Neural cell (in vitro differentiated cells): ENCODE results near the gene HEYL. TPM values are rescaled to one million over a fixed set of nuclear protein-coding genes. Genes with fewer than 3 reads are reported as not detected.

Experiments
- H2AFZ ChIP-seq: fragments of 200-600, 300-800 bp; sonication (generic), shearing (Covaris generic); 2 replicates; pipeline ENCODE4 v1.6.0; 2014; ENCODE audit warnings: low read depth, mild to moderate bottlenecking, antibody characterized with exemption, low read length, moderate library complexity
- H3F3A ChIP-seq: fragments of 200-600 bp; shearing (Covaris generic); 2 replicates; pipeline ENCODE4 v1.6.1; 2016; ENCODE audit warnings: mild to moderate bottlenecking, moderate library complexity, mixed read lengths, antibody characterized with exemption, low read length; ENCODE audit not compliant: insufficient read depth, poor library complexity, severe bottlenecking
- H3K27ac ChIP-seq: fragments of 200-600, 300-800 bp; sonication (generic), shearing (Covaris generic); 2 replicates; pipeline ENCODE4 v1.5.1; 2014; ENCODE audit warnings: mild to moderate bottlenecking, low read length, moderate library complexity
- H3K27me3 ChIP-seq: fragments of 300-800, 200-600 bp; sonication (generic), shearing (Covaris generic); 2 replicates; pipeline ENCODE4 v1.6.0; 2014; ENCODE audit warnings: mild to moderate bottlenecking, low read depth, low read length, moderate library complexity; ENCODE audit not compliant: insufficient read depth
- H3K36me3 ChIP-seq: fragments of 300-800, 200-600 bp; sonication (generic), shearing (Covaris generic); 2 replicates; pipeline ENCODE4 v1.5.1; 2014; ENCODE audit warnings: mild to moderate bottlenecking, antibody characterized with exemption, low read length, moderate library complexity; ENCODE audit not compliant: insufficient read depth
- H3K4me2 ChIP-seq: fragments of 300-800, 200-600 bp; sonication (generic), shearing (Covaris generic); 2 replicates; pipeline ENCODE4 v1.6.0; 2014; ENCODE audit warnings: mild to moderate bottlenecking, low read length
- H3K4me3 ChIP-seq: fragments of 300-800, 200-600 bp; sonication (generic), shearing (Covaris generic); 2 replicates; pipeline ENCODE4 v1.5.1; 2014; ENCODE audit warnings: mild to moderate bottlenecking, low read length, moderate library complexity
- H3K79me2 ChIP-seq: fragments of 200-600 bp; shearing (Covaris generic); replicated peaks from 2 replicates; pipeline ENCODE4 v1.6.0; 2014; ENCODE audit warnings: mild to moderate bottlenecking, low read length, moderate library complexity; ENCODE audit not compliant: insufficient read depth
- H3K9ac ChIP-seq: fragments of 300-800, 200-600 bp; sonication (generic), shearing (Covaris generic); 2 replicates; pipeline ENCODE4 v1.6.1; 2016; ENCODE audit warnings: mild to moderate bottlenecking, low read length, mixed read lengths
- H3K9me2 ChIP-seq: fragments of 200-600 bp; shearing (Covaris generic); 2 replicates; pipeline ENCODE4 v1.6.1; 2016; ENCODE audit warnings: mild to moderate bottlenecking, low read length, mixed read lengths; ENCODE audit not compliant: insufficient read depth
- H3K9me3 ChIP-seq: fragments of 200-600, 300-800 bp; sonication (generic), shearing (Covaris generic); 2 replicates; pipeline ENCODE4 v1.6.1; 2016; ENCODE audit warnings: mild to moderate bottlenecking, mixed run types, low read length, moderate library complexity, mixed read lengths
- H4K20me1 ChIP-seq: fragments of 200-600 bp; shearing (Covaris generic); 2 replicates; pipeline ENCODE4 v1.6.1; 2016; ENCODE audit warnings: mild to moderate bottlenecking, mixed run types; ENCODE audit not compliant: insufficient read depth
- EP300 ChIP-seq: fragments of 450-650 bp; conservative IDR thresholded peaks from 2 replicates; pipeline ENCODE4 v1.6.1; 2014; ENCODE audit warnings: antibody characterized with exemption, mild to moderate bottlenecking, moderate library complexity; ENCODE audit not compliant: poor library complexity, severe bottlenecking
- EZH2 ChIP-seq: fragments of 200-600, 300-800 bp; shearing (Covaris generic), sonication (generic); IDR thresholded peaks from 2 replicates; pipeline ENCODE4 v1.6.1; 2014; ENCODE audit warnings: antibody characterized with exemption, low read length, borderline replicate concordance, mild to moderate bottlenecking; ENCODE audit not compliant: insufficient read depth, poor library complexity, severe bottlenecking
- MXI1 ChIP-seq: fragments of 450-650 bp; conservative IDR thresholded peaks from 2 replicates; pipeline ENCODE4 v1.6.1; 2014; ENCODE audit warnings: antibody characterized with exemption, mild to moderate bottlenecking; ENCODE audit not compliant: poor library complexity, severe bottlenecking
- POLR2AphosphoS5 ChIP-seq: IDR thresholded peaks from 2 replicates; pipeline ENCODE4 v1.6.1; 2012
- RAD21 ChIP-seq: fragments of 450-650 bp; conservative IDR thresholded peaks from 2 replicates; pipeline ENCODE4 v1.6.1; 2014; ENCODE audit warnings: antibody characterized with exemption, mild to moderate bottlenecking, moderate library complexity
- SMC3 ChIP-seq: fragments of 450-650 bp; conservative IDR thresholded peaks from 2 replicates; pipeline ENCODE4 v1.6.1; 2014; ENCODE audit warnings: antibody characterized with exemption, mild to moderate bottlenecking, moderate library complexity; ENCODE audit not compliant: poor library complexity
- TAF1 ChIP-seq: IDR thresholded peaks from 2 replicates; pipeline ENCODE4 v1.6.1; 2012; ENCODE audit warnings: low read depth
- polyA plus RNA-seq: library from polyadenylated mRNA; depleted of rRNA; stranded (reverse); fragments of >200 nt; gene quantifications from 2 replicates; pipeline ENCODE4 v1.2.3, GENCODE V29; 2014
- TF ChIP-seq, protein P1 (sequence below): fragments of 450-650 bp; IDR thresholded peaks from 2 replicates; pipeline ENCODE4 v1.5.1; 2014; ENCODE audit warnings: antibody characterized with exemption, mild to moderate bottlenecking, moderate library complexity; ENCODE audit not compliant: poor library complexity, severe bottlenecking
- TF ChIP-seq, protein P2 (sequence below): IDR thresholded peaks from 2 replicates; pipeline ENCODE4 v1.6.1; 2012; ENCODE audit warnings: borderline replicate concordance

HEYL gene
- polyA plus RNA-seq, 1 donor from 2014 or later: not detected

DNA sequence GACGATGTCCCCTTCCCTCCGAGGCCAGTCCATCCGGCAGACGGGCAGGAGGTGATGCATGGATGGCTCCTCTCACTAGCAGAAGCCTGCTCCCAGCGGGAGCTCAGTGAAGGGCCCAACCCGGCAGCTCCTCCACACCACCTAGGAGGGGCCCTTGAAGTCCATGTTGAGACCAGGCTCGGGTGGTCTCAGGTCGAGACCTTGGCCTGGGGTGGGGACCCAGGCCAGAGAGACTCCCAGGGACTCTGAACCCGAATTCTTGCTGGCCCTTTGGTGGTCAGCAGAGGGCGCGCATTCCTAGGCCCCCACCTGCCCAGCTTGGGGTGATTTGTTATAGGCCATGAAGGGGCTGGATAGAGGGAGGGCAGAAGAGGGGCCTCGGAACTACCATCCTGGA is 33.1 kb upstream of the HEYL start:
- peak overlapping the region; percentile 62 for H3K9ac ChIP-seq
- no peak for TF ChIP-seq EZH2
- TF ChIP-seq POLR2AphosphoS5: no peak
- no peak for TF ChIP-seq RAD21
- no peak for TF ChIP-seq SMC3
- TF ChIP-seq, protein P1, sequence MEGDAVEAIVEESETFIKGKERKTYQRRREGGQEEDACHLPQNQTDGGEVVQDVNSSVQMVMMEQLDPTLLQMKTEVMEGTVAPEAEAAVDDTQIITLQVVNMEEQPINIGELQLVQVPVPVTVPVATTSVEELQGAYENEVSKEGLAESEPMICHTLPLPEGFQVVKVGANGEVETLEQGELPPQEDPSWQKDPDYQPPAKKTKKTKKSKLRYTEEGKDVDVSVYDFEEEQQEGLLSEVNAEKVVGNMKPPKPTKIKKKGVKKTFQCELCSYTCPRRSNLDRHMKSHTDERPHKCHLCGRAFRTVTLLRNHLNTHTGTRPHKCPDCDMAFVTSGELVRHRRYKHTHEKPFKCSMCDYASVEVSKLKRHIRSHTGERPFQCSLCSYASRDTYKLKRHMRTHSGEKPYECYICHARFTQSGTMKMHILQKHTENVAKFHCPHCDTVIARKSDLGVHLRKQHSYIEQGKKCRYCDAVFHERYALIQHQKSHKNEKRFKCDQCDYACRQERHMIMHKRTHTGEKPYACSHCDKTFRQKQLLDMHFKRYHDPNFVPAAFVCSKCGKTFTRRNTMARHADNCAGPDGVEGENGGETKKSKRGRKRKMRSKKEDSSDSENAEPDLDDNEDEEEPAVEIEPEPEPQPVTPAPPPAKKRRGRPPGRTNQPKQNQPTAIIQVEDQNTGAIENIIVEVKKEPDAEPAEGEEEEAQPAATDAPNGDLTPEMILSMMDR: peak; percentile 30
- H3K9me2 ChIP-seq: no peaks in the 10 kb centered on the region
- no peaks in the 10 kb centered on the region for H3K36me3 ChIP-seq
- no peaks in the 10 kb centered on the region for H3K79me2 ChIP-seq
- peak overlapping the region; percentile 73 for H3K4me3 ChIP-seq
- H3K27me3 ChIP-seq: peaks cover 51% of the 10 kb centered on the region
- no peaks in the 10 kb centered on the region for H3F3A ChIP-seq
- H3K4me2 ChIP-seq: no peak overlapping the region
- no peak overlapping the region for H3K27ac ChIP-seq
- H2AFZ ChIP-seq: no peak overlapping the region
- no peaks in the 10 kb centered on the region for H3K9me3 ChIP-seq
- H4K20me1 ChIP-seq: no peaks in the 10 kb centered on the region

DNA sequence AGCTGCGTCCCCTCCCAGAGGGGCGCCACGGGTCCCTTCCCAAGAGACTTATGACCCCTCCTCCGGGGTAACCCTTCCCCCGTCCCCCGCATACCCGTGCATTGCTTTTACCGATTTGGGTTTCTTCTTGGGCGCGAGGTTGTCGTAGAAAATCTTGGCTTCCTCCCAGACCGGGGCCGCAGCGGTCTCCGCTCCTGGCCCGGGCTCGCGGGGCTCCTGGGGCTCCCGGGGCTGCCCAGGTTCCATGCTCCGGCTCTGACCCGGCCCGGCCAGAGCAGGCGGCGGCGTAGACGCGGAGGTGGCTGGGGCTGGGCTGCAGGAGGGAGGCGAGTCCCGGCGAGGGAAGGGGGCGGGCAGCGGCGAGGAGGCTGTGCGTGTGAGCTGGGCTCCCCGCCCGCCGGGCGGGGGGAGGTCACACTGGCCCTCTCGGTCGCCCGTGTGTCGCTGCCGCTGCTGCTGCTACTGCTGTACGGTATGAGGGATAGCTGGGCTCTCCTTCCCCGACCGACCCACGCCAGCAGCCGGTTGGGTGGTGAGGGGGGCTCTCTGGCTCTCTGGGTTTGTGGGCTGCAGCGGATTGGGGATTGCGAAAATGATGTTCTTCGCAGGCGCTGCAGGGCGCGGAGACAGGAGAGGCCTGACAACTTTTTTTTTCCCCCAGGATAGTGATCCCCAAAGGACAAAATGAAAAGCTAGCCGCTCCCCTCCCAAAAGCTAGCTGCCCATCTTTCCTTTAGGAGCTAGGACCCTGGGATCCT is 32.5 kb upstream of the HEYL start, which contains the start of gene NT5C1A:
TSS of gene NT5C1A (minus strand) at position 315 of the 758 bp plus-strand sequence. CDS start at position 246, 69 bp downstream.
- Histone ChIP-seq H2AFZ (no peak within 1 kb of the TSS), H3K4me2 (peak within 1 kb of the TSS; percentile 72), H3K9me2 (no peaks in the 10 kb centered on the region), H3K27me3 (peaks cover 51% of the 10 kb centered on the region), H3F3A (no peaks in the 10 kb centered on the region), H3K9ac (peak within 1 kb of the TSS; percentile 62), H3K27ac (no peak within 1 kb of the TSS), H3K36me3 (no peaks in the 10 kb centered on the region), H3K4me3 (peak within 1 kb of the TSS; percentile 73), H4K20me1 (no peaks in the 10 kb centered on the region), H3K79me2 (no peaks in the 10 kb centered on the region), H3K9me3 (no peaks in the 10 kb centered on the region)
- TF ChIP-seq POLR2AphosphoS5: peak; percentile 7
- TF ChIP-seq TAF1: no peak

DNA sequence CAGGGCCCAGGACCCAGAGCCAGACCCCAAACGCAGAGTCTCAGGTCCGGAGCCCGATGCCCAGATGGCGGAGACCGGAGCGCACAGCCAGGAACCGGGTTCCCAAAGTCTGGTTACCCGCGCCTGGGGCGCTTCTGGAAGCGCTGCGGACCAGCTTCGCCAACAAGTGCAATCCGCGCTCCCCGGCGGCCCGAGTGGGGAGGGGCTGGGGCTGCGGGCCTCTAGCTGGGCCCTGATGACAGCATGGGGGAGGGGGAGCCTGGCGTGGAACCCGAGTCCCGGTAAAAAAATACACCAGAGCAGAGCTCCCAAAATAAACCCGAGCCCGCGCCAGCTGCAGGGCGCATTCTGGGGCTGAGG is 32.0 kb upstream of the HEYL start:
- peaks cover 51% of the 10 kb centered on the region for H3K27me3 ChIP-seq
- H3F3A ChIP-seq: no peaks in the 10 kb centered on the region
- no peaks in the 10 kb centered on the region for H3K9me3 ChIP-seq
- H3K4me2 ChIP-seq: peak overlapping the region; percentile 72
- H3K79me2 ChIP-seq: no peaks in the 10 kb centered on the region
- peak overlapping the region; percentile 73 for H3K4me3 ChIP-seq
- no peak for TF ChIP-seq RAD21
- H3K36me3 ChIP-seq: no peaks in the 10 kb centered on the region
- peak overlapping the region; percentile 62 for H3K9ac ChIP-seq
- H2AFZ ChIP-seq: no peak overlapping the region
- H3K9me2 ChIP-seq: no peaks in the 10 kb centered on the region
- H4K20me1 ChIP-seq: no peaks in the 10 kb centered on the region
- H3K27ac ChIP-seq: no peak overlapping the region

DNA sequence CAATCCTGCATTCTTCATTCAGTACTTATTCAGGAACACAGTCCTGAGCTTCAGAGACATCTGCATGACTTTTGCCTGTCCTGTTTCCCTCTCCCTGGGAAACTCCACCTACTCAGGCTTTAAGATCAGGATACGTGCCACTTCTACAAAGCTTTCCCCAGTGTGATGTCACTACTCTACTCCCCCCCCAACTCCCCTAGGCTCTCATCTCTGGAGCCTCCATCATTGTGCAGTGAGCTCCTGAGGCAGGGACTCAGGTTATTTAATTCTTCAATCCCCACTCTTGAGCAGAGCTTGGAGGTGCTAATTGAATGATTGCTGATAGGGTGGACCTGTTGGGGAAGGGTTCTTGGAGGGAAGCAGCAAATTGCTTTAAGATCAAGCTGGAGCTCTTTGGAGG is 31.2 kb upstream of the HEYL start:
- no peak overlapping the region for H2AFZ ChIP-seq
- no peak overlapping the region for H3K4me2 ChIP-seq
- H3K27me3 ChIP-seq: peaks cover 51% of the 10 kb centered on the region
- no peaks in the 10 kb centered on the region for H3K9me3 ChIP-seq
- H3K4me3 ChIP-seq: peak overlapping the region; percentile 73
- H3K9ac ChIP-seq: no peak overlapping the region
- no peaks in the 10 kb centered on the region for H3F3A ChIP-seq
- H3K36me3 ChIP-seq: no peaks in the 10 kb centered on the region
- no peak for TF ChIP-seq TAF1
- TF ChIP-seq, protein P1: no peak
- no peak for TF ChIP-seq EZH2
- TF ChIP-seq MXI1: no peak
- TF ChIP-seq SMC3: no peak
- TF ChIP-seq EP300: no peak
- TF ChIP-seq POLR2AphosphoS5: no peak
- TF ChIP-seq, protein P2, sequence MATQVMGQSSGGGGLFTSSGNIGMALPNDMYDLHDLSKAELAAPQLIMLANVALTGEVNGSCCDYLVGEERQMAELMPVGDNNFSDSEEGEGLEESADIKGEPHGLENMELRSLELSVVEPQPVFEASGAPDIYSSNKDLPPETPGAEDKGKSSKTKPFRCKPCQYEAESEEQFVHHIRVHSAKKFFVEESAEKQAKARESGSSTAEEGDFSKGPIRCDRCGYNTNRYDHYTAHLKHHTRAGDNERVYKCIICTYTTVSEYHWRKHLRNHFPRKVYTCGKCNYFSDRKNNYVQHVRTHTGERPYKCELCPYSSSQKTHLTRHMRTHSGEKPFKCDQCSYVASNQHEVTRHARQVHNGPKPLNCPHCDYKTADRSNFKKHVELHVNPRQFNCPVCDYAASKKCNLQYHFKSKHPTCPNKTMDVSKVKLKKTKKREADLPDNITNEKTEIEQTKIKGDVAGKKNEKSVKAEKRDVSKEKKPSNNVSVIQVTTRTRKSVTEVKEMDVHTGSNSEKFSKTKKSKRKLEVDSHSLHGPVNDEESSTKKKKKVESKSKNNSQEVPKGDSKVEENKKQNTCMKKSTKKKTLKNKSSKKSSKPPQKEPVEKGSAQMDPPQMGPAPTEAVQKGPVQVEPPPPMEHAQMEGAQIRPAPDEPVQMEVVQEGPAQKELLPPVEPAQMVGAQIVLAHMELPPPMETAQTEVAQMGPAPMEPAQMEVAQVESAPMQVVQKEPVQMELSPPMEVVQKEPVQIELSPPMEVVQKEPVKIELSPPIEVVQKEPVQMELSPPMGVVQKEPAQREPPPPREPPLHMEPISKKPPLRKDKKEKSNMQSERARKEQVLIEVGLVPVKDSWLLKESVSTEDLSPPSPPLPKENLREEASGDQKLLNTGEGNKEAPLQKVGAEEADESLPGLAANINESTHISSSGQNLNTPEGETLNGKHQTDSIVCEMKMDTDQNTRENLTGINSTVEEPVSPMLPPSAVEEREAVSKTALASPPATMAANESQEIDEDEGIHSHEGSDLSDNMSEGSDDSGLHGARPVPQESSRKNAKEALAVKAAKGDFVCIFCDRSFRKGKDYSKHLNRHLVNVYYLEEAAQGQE: no peak
- H3K27ac ChIP-seq: no peak overlapping the region
- H3K9me2 ChIP-seq: no peaks in the 10 kb centered on the region
- no peaks in the 10 kb centered on the region for H3K79me2 ChIP-seq
- no peaks in the 10 kb centered on the region for H4K20me1 ChIP-seq
